WTC11 (cell line): ENCODE data around the gene NR3C2. TPM values are rescaled to one million over a fixed set of nuclear protein-coding genes. Genes with fewer than 3 reads are reported as not detected.

Experiments used
- ATAC-seq: fragments of 200-7000 bp; cut with Tn5 transposase; 2 replicates; pipeline ENCODE4 v1.10.0; 2021; ENCODE audit warnings: mild to moderate bottlenecking, moderate library complexity
- CTCF ChIA-PET: fragments of 300-600 bp; sonication (Branson Sonifier 250); formaldehyde crosslinking; loops from one replicate; lab custom pipeline; 2021; ENCODE audit warnings: antibody characterized with exemption; lab: Charles Lee
- POLR2A ChIA-PET: fragments of 350-600 bp; sonication (Branson Sonifier 250); formaldehyde crosslinking; loops from one replicate; lab custom pipeline; 2021; ENCODE audit warnings: antibody characterized with exemption; lab: Charles Lee
- DNase-seq: peaks from one replicate; pipeline ENCODE4 v3.0.0; 2021; ENCODE audit warnings: low spot score
- H3K27ac Mint-ChIP-seq: 2 replicates; pipeline ENCODE4 v1.8.0; 2021; ENCODE audit warnings: mixed read lengths
- H3K27me3 Mint-ChIP-seq: 2 replicates; pipeline ENCODE4 v1.8.0; 2021; ENCODE audit warnings: low read depth, mild to moderate bottlenecking, moderate library complexity, mixed read lengths
- H3K36me3 Mint-ChIP-seq: 2 replicates; pipeline ENCODE4 v1.8.0; 2021; ENCODE audit warnings: mixed read lengths
- H3K4me1 Mint-ChIP-seq: 2 replicates; pipeline ENCODE4 v1.8.0; 2022; ENCODE audit warnings: mixed read lengths
- H3K4me3 Mint-ChIP-seq: 2 replicates; pipeline ENCODE4 v1.8.0; 2021; ENCODE audit warnings: mild to moderate bottlenecking, moderate library complexity, mixed read lengths
- H3K9me3 Mint-ChIP-seq: 2 replicates; pipeline ENCODE4 v1.8.0; 2021; ENCODE audit warnings: mixed read lengths
- ATF3 ChIP-seq: sonication (generic); formaldehyde crosslinking; conservative IDR thresholded peaks from 2 replicates; pipeline ENCODE4 v1.8.1; 2022; ENCODE audit warnings: mild to moderate bottlenecking, missing genetic modification reagents
- ATF6 ChIP-seq: sonication (generic); formaldehyde crosslinking; IDR thresholded peaks from 2 replicates; pipeline ENCODE4 v1.8.1; 2023; ENCODE audit warnings: mild to moderate bottlenecking, missing genetic modification reagents
- CBFB ChIP-seq: sonication (generic); formaldehyde crosslinking; IDR thresholded peaks from 2 replicates; pipeline ENCODE4 v1.8.1; 2022; ENCODE audit warnings: mild to moderate bottlenecking, low read depth, missing genetic modification reagents
- CDX4 ChIP-seq: fragments of 250-450 bp; sonication (Bioruptor Pico); IDR thresholded peaks from 2 replicates; pipeline ENCODE4 v1.9.0; 2021; ENCODE audit warnings: moderate library complexity, mild to moderate bottlenecking, inconsistent platforms, borderline replicate concordance
- E2F4 ChIP-seq: sonication (generic); formaldehyde crosslinking; IDR thresholded peaks from 2 replicates; pipeline ENCODE4 v1.8.1; 2022; ENCODE audit warnings: low read depth, mild to moderate bottlenecking, moderate library complexity, missing genetic modification reagents, borderline replicate concordance
- E2F5 ChIP-seq: sonication (generic); formaldehyde crosslinking; IDR thresholded peaks from 2 replicates; pipeline ENCODE4 v1.8.1; 2022; ENCODE audit warnings: mild to moderate bottlenecking, moderate library complexity, missing genetic modification reagents
- ELF4 ChIP-seq: sonication (generic); formaldehyde crosslinking; IDR thresholded peaks from 2 replicates; pipeline ENCODE4 v1.8.1; 2022; ENCODE audit warnings: low read depth, mild to moderate bottlenecking, moderate library complexity, missing genetic modification reagents
- EMX1 ChIP-seq: fragments of 250-450 bp; sonication (Bioruptor Pico); IDR thresholded peaks from 2 replicates; pipeline ENCODE4 v1.8.0; 2021; ENCODE audit warnings: mild to moderate bottlenecking
- ESRRA ChIP-seq: sonication (generic); formaldehyde crosslinking; IDR thresholded peaks from 2 replicates; pipeline ENCODE4 v1.8.1; 2022; ENCODE audit warnings: mild to moderate bottlenecking, missing genetic modification reagents, borderline replicate concordance
- ETV6 ChIP-seq: sonication (generic); formaldehyde crosslinking; IDR thresholded peaks from 2 replicates; pipeline ENCODE4 v1.8.1; 2022; ENCODE audit warnings: mild to moderate bottlenecking, missing genetic modification reagents
- GRHL2 ChIP-seq: fragments of 250-450 bp; sonication (Bioruptor Pico); IDR thresholded peaks from 2 replicates; pipeline ENCODE4 v1.8.0; 2022; ENCODE audit warnings: mild to moderate bottlenecking, moderate library complexity; ENCODE audit not compliant: insufficient replicate concordance, severe bottlenecking
- JAZF1 ChIP-seq: fragments of 250-450 bp; sonication (Bioruptor Pico); IDR thresholded peaks from 2 replicates; pipeline ENCODE4 v1.9.0; 2021; ENCODE audit warnings: moderate library complexity, mild to moderate bottlenecking, inconsistent platforms
- KAT7 ChIP-seq: sonication (generic); formaldehyde crosslinking; IDR thresholded peaks from 2 replicates; pipeline ENCODE4 v1.8.1; 2023; ENCODE audit warnings: missing genetic modification reagents, mild to moderate bottlenecking, borderline replicate concordance
- MYBL2 ChIP-seq: sonication (generic); formaldehyde crosslinking; IDR thresholded peaks from 2 replicates; pipeline ENCODE4 v1.8.1; 2023; ENCODE audit warnings: mild to moderate bottlenecking, moderate library complexity, missing genetic modification reagents
- OVOL2 ChIP-seq: fragments of 250-450 bp; sonication (Bioruptor Pico); IDR thresholded peaks from 2 replicates; pipeline ENCODE4 v1.9.0; 2021; ENCODE audit warnings: mild to moderate bottlenecking, borderline replicate concordance
- RELA ChIP-seq: sonication (generic); formaldehyde crosslinking; IDR thresholded peaks from 2 replicates; pipeline ENCODE4 v1.8.1; 2022; ENCODE audit warnings: missing genetic modification reagents, mild to moderate bottlenecking, borderline replicate concordance
- SMAD4 ChIP-seq: sonication (generic); formaldehyde crosslinking; IDR thresholded peaks from 2 replicates; pipeline ENCODE4 v1.8.0; 2022; ENCODE audit warnings: mild to moderate bottlenecking, missing genetic modification reagents
- TEAD1 ChIP-seq: sonication (generic); formaldehyde crosslinking; IDR thresholded peaks from 2 replicates; pipeline ENCODE4 v1.8.0; 2022; ENCODE audit warnings: mild to moderate bottlenecking, missing genetic modification reagents
- TP53 ChIP-seq: sonication (generic); formaldehyde crosslinking; IDR thresholded peaks from 2 replicates; pipeline ENCODE4 v1.8.1; 2023; ENCODE audit warnings: mild to moderate bottlenecking, missing genetic modification reagents
- ZBTB43 ChIP-seq: sonication (generic); formaldehyde crosslinking; IDR thresholded peaks from 2 replicates; pipeline ENCODE4 v1.8.1; 2023; ENCODE audit warnings: mild to moderate bottlenecking, missing genetic modification reagents
- ZMAT4 ChIP-seq: fragments of 250-450 bp; sonication (Bioruptor Pico); IDR thresholded peaks from 2 replicates; pipeline ENCODE4 v1.9.0; 2021; ENCODE audit warnings: mild to moderate bottlenecking
- ZNF219 ChIP-seq: sonication (generic); formaldehyde crosslinking; IDR thresholded peaks from 2 replicates; pipeline ENCODE4 v1.8.0; 2023; ENCODE audit warnings: missing genetic modification reagents, mild to moderate bottlenecking, borderline replicate concordance
- ZNF317 ChIP-seq: sonication (generic); formaldehyde crosslinking; IDR thresholded peaks from 2 replicates; pipeline ENCODE4 v1.8.1; 2023; ENCODE audit warnings: low read depth, mild to moderate bottlenecking, moderate library complexity, missing genetic modification reagents, borderline replicate concordance
- ZNF396 ChIP-seq: fragments of 250-450 bp; sonication (Bioruptor Pico); IDR thresholded peaks from 2 replicates; pipeline ENCODE4 v1.8.0; 2021; ENCODE audit warnings: mild to moderate bottlenecking, moderate library complexity, borderline replicate concordance
- ZNF416 ChIP-seq: fragments of 250-450 bp; sonication (Bioruptor Pico); IDR thresholded peaks from 2 replicates; pipeline ENCODE4 v1.9.0; 2021; ENCODE audit warnings: mild to moderate bottlenecking, inconsistent platforms
- ZNF671 ChIP-seq: fragments of 250-450 bp; sonication (Bioruptor Pico); IDR thresholded peaks from 2 replicates; pipeline ENCODE4 v1.8.0; 2021; ENCODE audit warnings: mild to moderate bottlenecking
- total RNA-seq: library from RNA; stranded (reverse); gene quantifications from 3 replicates; pipeline ENCODE4 v1.2.3, GENCODE V29; 2021

The NR3C2 gene
- total RNA-seq, 1 experiment from 2014 or later: 2.8 TPM

GRCh38 chr4:148329751-148330150 lies 112.5 kb downstream of the NR3C2 start:
- H3K9me3 Mint-ChIP-seq: no peaks in the 10 kb centered on the region
- DNase-seq: no peak
- POLR2A ChIA-PET: no interaction called here

GRCh38 chr4:148327683-148328082 lies 114.5 kb downstream of the NR3C2 start:
- DNase-seq (no peak), ATAC-seq (no peak)
- no peak overlapping the region for H3K27ac Mint-ChIP-seq
- H3K9me3 Mint-ChIP-seq: no peaks in the 10 kb centered on the region
- H3K4me1 Mint-ChIP-seq: peaks cover 22% of the 10 kb centered on the region
- no peaks in the 10 kb centered on the region for H3K36me3 Mint-ChIP-seq
- no peak for TF ChIP-seq ZNF317 (CRISPR knock-in tag)
- no peak for TF ChIP-seq EMX1
- no peak for TF ChIP-seq OVOL2
- TF ChIP-seq ZNF396 (CRISPR knock-in tag): no peak
- no peak for TF ChIP-seq E2F4 (CRISPR knock-in tag)
- no peak for TF ChIP-seq ZBTB43 (CRISPR knock-in tag)
- ChIA-PET CTCF (no interaction called here), POLR2A (no interaction called here)
- H3K4me3 Mint-ChIP-seq: no peak overlapping the region
- no peaks in the 10 kb centered on the region for H3K27me3 Mint-ChIP-seq

More at GRCh38 chr4:148329751-148330150, 112.5 kb downstream of the NR3C2 start:
- Mint-ChIP-seq H3K4me3 (no peak overlapping the region), H3K36me3 (no peaks in the 10 kb centered on the region), H3K4me1 (peaks cover 16% of the 10 kb centered on the region), H3K27ac (no peak overlapping the region), H3K27me3 (no peaks in the 10 kb centered on the region)
- CTCF ChIA-PET: no interaction called here
- TF ChIP-seq ZNF671 (CRISPR knock-in tag): no peak
- no peak for TF ChIP-seq TP53 (CRISPR knock-in tag)
- TF ChIP-seq MYBL2 (CRISPR knock-in tag): no peak
- TF ChIP-seq TEAD1 (CRISPR knock-in tag): no peak
- TF ChIP-seq ELF4 (CRISPR knock-in tag): no peak
- TF ChIP-seq CDX4 (CRISPR knock-in tag): no peak
- TF ChIP-seq ZNF416 (CRISPR knock-in tag): no peak
- no peak for TF ChIP-seq SMAD4
- TF ChIP-seq ATF3 (CRISPR knock-in tag): no peak
- TF ChIP-seq ZNF219 (CRISPR knock-in tag): no peak
- TF ChIP-seq GRHL2: no peak
- TF ChIP-seq JAZF1 (CRISPR knock-in tag): no peak
- no peak for TF ChIP-seq CBFB (CRISPR knock-in tag)
- no peak for TF ChIP-seq E2F5 (CRISPR knock-in tag)
- TF ChIP-seq ETV6 (CRISPR knock-in tag): no peak
- TF ChIP-seq ESRRA (CRISPR knock-in tag): no peak
- no peak for TF ChIP-seq ATF6 (CRISPR knock-in tag)
- TF ChIP-seq RELA (CRISPR knock-in tag): no peak
- no peak for TF ChIP-seq ZMAT4 (CRISPR knock-in tag)
- TF ChIP-seq KAT7 (CRISPR knock-in tag): no peak
- ATAC-seq: no peak
